HCT116 (cell line): ENCODE results near the gene SLC8A1. TPM values are rescaled to one million over a fixed set of nuclear protein-coding genes. Genes with fewer than 3 reads are reported as not detected.

Source experiments
- ATAC-seq: fragments of 200-7000 bp; cut with Tn5 transposase; 2 replicates; pipeline ENCODE4 v1.9.1; 2020; ENCODE audit warnings: mild to moderate bottlenecking, moderate library complexity
- BruUV-seq: library from RNA; stranded (reverse); fragments of 400-500 nt; replicated peaks from 2 replicates; lab custom pipeline; 2021; lab: Mats Ljungman, UMichigan
- CTCF ChIA-PET: fragments of 300-600 bp; sonication (Branson Sonifier 250); formaldehyde crosslinking; loops from one replicate; lab custom pipeline; 2021; ENCODE audit warnings: antibody characterized with exemption; lab: Charles Lee
- POLR2A ChIA-PET: fragments of 300-600, 350-600 bp; sonication (Branson Sonifier 250); formaldehyde crosslinking; loops from one replicate; lab custom pipeline; 2021; ENCODE audit warnings: antibody characterized with exemption; lab: Charles Lee
- RAD21 ChIA-PET, 2 experiments: fragments of 300-600 bp; sonication (Branson Sonifier 250); formaldehyde crosslinking; loops; one replicate each; lab custom pipeline; 2023; ENCODE audit warnings: low total read pairs in 2 of 2; ENCODE audit not compliant: uncharacterized antibody in 2 of 2, unreplicated experiment in 2 of 2, low non-redundant PET in 1 of 2; lab: Charles Lee
- DNase-seq: peaks from one replicate; pipeline ENCODE4 v3.0.0-alpha.2; 2010; ENCODE audit warnings: low read depth, low spot score
- H2AFZ ChIP-seq: fragments of 200-600 bp; shearing (Covaris generic), sonication (generic); 2 replicates; pipeline ENCODE4 v1.6.1; 2017; ENCODE audit warnings: low read depth, mixed run types, mixed read lengths, antibody characterized with exemption, low read length; ENCODE audit not compliant: poor library complexity, severe bottlenecking
- H3K27ac ChIP-seq: 2 replicates; pipeline ENCODE4 v1.5.1; 2012; ENCODE audit warnings: low read depth, low read length
- H3K27me3 ChIP-seq: fragments of 200-600 bp; sonication (generic); 2 replicates; pipeline ENCODE4 v1.6.1; 2016; ENCODE audit warnings: mixed run types, low read length, mixed read lengths; ENCODE audit not compliant: insufficient read depth
- H3K36me3 ChIP-seq, 2 experiments: fragments of 200-500 bp in 1 of 2; fragments of 200-600 bp in 1 of 2; sonication (Bioruptor generic) in 1 of 2; sonication (generic) in 1 of 2; 2 replicates each; pipeline versions ENCODE4 v1.5.1 to v1.6.1; 2014 to 2016; ENCODE audit warnings: low read length in 2 of 2, inconsistent platforms in 1 of 2, mixed read lengths in 1 of 2, mixed run types in 1 of 2; ENCODE audit not compliant: insufficient read depth in 2 of 2, control insufficient read depth in 1 of 2
- H3K4me1 ChIP-seq, 2 experiments: fragments of 200-600 bp in 1 of 2; sonication (generic) in 1 of 2; 2 replicates each; pipeline versions ENCODE4 v1.5.1 to v1.6.1; 2012 to 2017; ENCODE audit warnings: low read length in 2 of 2, inconsistent platforms in 1 of 2, mild to moderate bottlenecking in 1 of 2, mixed read lengths in 1 of 2, mixed run types in 1 of 2, moderate library complexity in 1 of 2; ENCODE audit not compliant: insufficient read depth in 2 of 2, control insufficient read depth in 1 of 2
- H3K4me2 ChIP-seq: fragments of 200-600 bp; sonication (generic); 2 replicates; pipeline ENCODE4 v1.6.1; 2017; ENCODE audit warnings: mixed run types, low read length, mixed read lengths
- H3K4me3 ChIP-seq, 2 experiments: fragments of 200-600 bp in 1 of 2; sonication (generic) in 1 of 2; replicated peaks in 1 of 2; 2 replicates each; pipeline ENCODE4 v1.5.1; 2011 to 2016; ENCODE audit warnings: low read length in 2 of 2, control low read depth in 1 of 2, low read depth in 1 of 2, mild to moderate bottlenecking in 1 of 2, mixed read lengths in 1 of 2, mixed run types in 1 of 2
- H3K79me2 ChIP-seq: fragments of 200-600 bp; sonication (generic); 2 replicates; pipeline ENCODE4 v1.6.1; 2017; ENCODE audit warnings: mild to moderate bottlenecking, mixed run types, low read length, moderate library complexity, mixed read lengths; ENCODE audit not compliant: insufficient read depth
- H3K9ac ChIP-seq: fragments of 200-600 bp; sonication (generic); 2 replicates; pipeline ENCODE4 v1.6.1; 2016; ENCODE audit warnings: low read length, mixed read lengths
- H3K9me2 ChIP-seq: fragments of 200-600 bp; sonication (generic), shearing (Covaris generic); 2 replicates; pipeline ENCODE4 v1.6.1; 2017; ENCODE audit warnings: mixed run types, mild to moderate bottlenecking, moderate library complexity; ENCODE audit not compliant: insufficient read depth
- H3K9me3 ChIP-seq, 2 experiments: fragments of 200-500 bp in 1 of 2; fragments of 200-600 bp in 1 of 2; sonication (Bioruptor generic) in 1 of 2; sonication (generic) in 1 of 2; 2 replicates each; pipeline ENCODE4 v1.6.1; 2014 to 2017; ENCODE audit warnings: low read length in 2 of 2, mixed read lengths in 2 of 2, inconsistent platforms in 1 of 2, low read depth in 1 of 2, mild to moderate bottlenecking in 1 of 2, mixed run types in 1 of 2, moderate library complexity in 1 of 2; ENCODE audit not compliant: control insufficient read depth in 1 of 2, insufficient read depth in 1 of 2
- H4K20me1 ChIP-seq: fragments of 200-600 bp; sonication (generic), shearing (Covaris generic); 2 replicates; pipeline ENCODE4 v1.6.1; 2017; ENCODE audit warnings: mixed run types, mild to moderate bottlenecking, moderate library complexity; ENCODE audit not compliant: insufficient read depth
- CBX3 ChIP-seq: IDR thresholded peaks from 2 replicates; pipeline ENCODE4 v1.6.1; 2012; ENCODE audit warnings: low read depth
- CEBPB ChIP-seq: IDR thresholded peaks from 2 replicates; pipeline ENCODE4 v1.6.1; 2012; ENCODE audit warnings: low read depth
- EGR1 ChIP-seq: IDR thresholded peaks from 2 replicates; pipeline ENCODE4 v1.6.1; 2012; ENCODE audit warnings: low read depth
- ELF1 ChIP-seq: IDR thresholded peaks from 2 replicates; pipeline ENCODE4 v1.6.1; 2012; ENCODE audit warnings: low read depth, borderline replicate concordance
- EZH2 ChIP-seq: fragments of 200-600 bp; sonication (generic); IDR thresholded peaks from 2 replicates; pipeline ENCODE4 v1.6.1; 2017; ENCODE audit warnings: antibody characterized with exemption, mixed run types
- EZH2phosphoT487 ChIP-seq: fragments of 200-600 bp; IDR thresholded peaks from 2 replicates; pipeline ENCODE4 v1.6.1; 2018; ENCODE audit warnings: antibody characterized with exemption, borderline replicate concordance
- FOSL1 ChIP-seq: IDR thresholded peaks from 2 replicates; pipeline ENCODE4 v1.6.1; 2012; ENCODE audit warnings: low read depth
- JUND ChIP-seq: IDR thresholded peaks from 2 replicates; pipeline ENCODE4 v1.6.1; 2012
- POLR2A ChIP-seq: IDR thresholded peaks from 2 replicates; pipeline ENCODE4 v1.7.0; 2011; ENCODE audit warnings: borderline replicate concordance; ENCODE audit not compliant: insufficient read depth, insufficient read length; ENCODE audit errors: extremely low read depth
- POLR2AphosphoS5 ChIP-seq: IDR thresholded peaks from 2 replicates; pipeline ENCODE4 v1.6.1; 2011; ENCODE audit warnings: mild to moderate bottlenecking, low read depth, low read length, moderate library complexity
- SIN3A ChIP-seq: IDR thresholded peaks from 2 replicates; pipeline ENCODE4 v1.6.1; 2012; ENCODE audit warnings: low read depth
- TCF7L2 ChIP-seq: IDR thresholded peaks from 2 replicates; pipeline ENCODE4 v1.7.0; 2011; ENCODE audit warnings: borderline replicate concordance, inconsistent platforms; ENCODE audit not compliant: insufficient read depth, insufficient read length; ENCODE audit errors: extremely low read depth
- YY1 ChIP-seq: IDR thresholded peaks from 2 replicates; pipeline ENCODE4 v1.6.1; 2011; ENCODE audit warnings: low read length, low read depth, moderate library complexity, mild to moderate bottlenecking; ENCODE audit not compliant: insufficient replicate concordance; ENCODE audit errors: extremely low read depth
- ZNF274 ChIP-seq: fragments of 200-500 bp; sonication (Bioruptor generic); IDR thresholded peaks from 2 replicates; pipeline ENCODE4 v1.6.1; 2014; ENCODE audit warnings: mild to moderate bottlenecking, low read depth, low read length, inconsistent platforms
- intact Hi-C: fragments of 100-400 bp; cut with micrococcal nuclease; formaldehyde crosslinking; loops from 2 replicates; pipeline ENCODE4 v1.10.0; 2022
- total RNA-seq: library from RNA; stranded (reverse); gene quantifications from one replicate; pipeline ENCODE4 v1.2.1, GENCODE V29; 2021; ENCODE audit not compliant: unreplicated experiment
- TF ChIP-seq, protein P1 (sequence below): IDR thresholded peaks from 2 replicates; pipeline ENCODE4 v1.6.1; 2012; ENCODE audit warnings: low read depth
- TF ChIP-seq, protein P2 (sequence below), 3 experiments: fragments of 200-600 bp in 1 of 3; sonication (generic) in 1 of 3; IDR thresholded peaks in 2 of 3; conservative IDR thresholded peaks in 1 of 3; 2 replicates each; pipeline ENCODE4 v1.5.1; 2012 to 2017; ENCODE audit warnings: low read depth in 2 of 3, low read length in 2 of 3, antibody characterized with exemption in 1 of 3, borderline replicate concordance in 1 of 3, control low read depth in 1 of 3, mild to moderate bottlenecking in 1 of 3, mixed read lengths in 1 of 3, mixed run types in 1 of 3, moderate library complexity in 1 of 3; ENCODE audit not compliant: insufficient read depth in 1 of 3
- TF ChIP-seq, protein P3 (sequence below): IDR thresholded peaks from 2 replicates; pipeline ENCODE4 v1.6.1; 2011; ENCODE audit warnings: mild to moderate bottlenecking, low read length, moderate library complexity; ENCODE audit not compliant: insufficient replicate concordance; ENCODE audit errors: extremely low read depth

The SLC8A1 gene
- total RNA-seq, 1 experiment from 2014 or later = 0.07 TPM

DNA sequence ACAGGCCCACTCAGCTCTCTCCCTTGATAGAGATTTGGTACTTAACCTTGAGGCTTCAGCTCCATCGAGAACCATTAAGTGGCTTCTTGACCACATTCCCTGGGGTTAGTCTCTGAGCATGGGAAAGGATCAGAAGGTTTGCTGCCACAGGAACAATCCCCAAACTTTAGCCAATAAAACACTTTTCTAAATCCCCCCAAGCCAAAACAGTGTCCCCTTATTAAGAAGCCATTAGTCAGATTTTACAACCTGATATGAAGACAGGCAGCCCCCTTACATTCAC is 37.7 kb upstream of the SLC8A1 start (continued):
- TF ChIP-seq, protein P1, sequence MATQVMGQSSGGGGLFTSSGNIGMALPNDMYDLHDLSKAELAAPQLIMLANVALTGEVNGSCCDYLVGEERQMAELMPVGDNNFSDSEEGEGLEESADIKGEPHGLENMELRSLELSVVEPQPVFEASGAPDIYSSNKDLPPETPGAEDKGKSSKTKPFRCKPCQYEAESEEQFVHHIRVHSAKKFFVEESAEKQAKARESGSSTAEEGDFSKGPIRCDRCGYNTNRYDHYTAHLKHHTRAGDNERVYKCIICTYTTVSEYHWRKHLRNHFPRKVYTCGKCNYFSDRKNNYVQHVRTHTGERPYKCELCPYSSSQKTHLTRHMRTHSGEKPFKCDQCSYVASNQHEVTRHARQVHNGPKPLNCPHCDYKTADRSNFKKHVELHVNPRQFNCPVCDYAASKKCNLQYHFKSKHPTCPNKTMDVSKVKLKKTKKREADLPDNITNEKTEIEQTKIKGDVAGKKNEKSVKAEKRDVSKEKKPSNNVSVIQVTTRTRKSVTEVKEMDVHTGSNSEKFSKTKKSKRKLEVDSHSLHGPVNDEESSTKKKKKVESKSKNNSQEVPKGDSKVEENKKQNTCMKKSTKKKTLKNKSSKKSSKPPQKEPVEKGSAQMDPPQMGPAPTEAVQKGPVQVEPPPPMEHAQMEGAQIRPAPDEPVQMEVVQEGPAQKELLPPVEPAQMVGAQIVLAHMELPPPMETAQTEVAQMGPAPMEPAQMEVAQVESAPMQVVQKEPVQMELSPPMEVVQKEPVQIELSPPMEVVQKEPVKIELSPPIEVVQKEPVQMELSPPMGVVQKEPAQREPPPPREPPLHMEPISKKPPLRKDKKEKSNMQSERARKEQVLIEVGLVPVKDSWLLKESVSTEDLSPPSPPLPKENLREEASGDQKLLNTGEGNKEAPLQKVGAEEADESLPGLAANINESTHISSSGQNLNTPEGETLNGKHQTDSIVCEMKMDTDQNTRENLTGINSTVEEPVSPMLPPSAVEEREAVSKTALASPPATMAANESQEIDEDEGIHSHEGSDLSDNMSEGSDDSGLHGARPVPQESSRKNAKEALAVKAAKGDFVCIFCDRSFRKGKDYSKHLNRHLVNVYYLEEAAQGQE = no peak
- TF ChIP-seq YY1 (no peak), EZH2 (no peak), CBX3 (no peak), SIN3A (no peak)

DNA sequence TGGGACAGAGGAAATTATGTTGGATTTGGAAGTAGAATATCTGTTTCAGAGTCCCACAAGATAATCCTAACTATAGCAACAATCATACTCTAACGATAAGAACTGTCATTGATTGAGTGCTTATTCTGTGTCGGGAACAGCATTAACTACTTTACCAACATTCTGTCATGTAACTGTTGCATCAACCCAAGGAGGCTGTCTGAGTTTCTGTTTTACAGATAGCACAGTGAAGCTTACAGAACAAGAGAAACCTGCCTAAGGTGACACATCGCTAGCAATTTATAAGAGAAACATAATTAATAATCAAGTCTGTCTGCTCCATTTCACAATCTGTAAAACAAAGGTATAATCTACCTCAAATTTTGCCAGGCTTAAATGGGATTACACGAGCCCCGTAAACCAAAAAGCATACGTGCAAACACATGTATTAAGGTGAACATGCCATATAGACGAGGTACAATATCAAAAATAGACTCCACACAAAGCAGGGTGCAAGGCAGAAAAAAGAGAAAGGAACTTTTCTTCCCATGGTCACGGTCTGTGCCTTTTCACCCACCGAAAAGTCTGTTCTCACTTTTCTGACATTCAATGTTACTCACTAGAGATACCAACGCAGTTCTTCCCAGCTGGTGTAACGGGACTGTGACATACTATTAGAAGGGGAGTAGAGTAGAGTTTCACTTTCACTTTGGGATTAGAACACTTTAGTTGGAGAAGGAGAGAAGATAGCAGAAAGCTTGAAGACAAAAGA is 37.2 kb upstream of the SLC8A1 start:
- H3K9ac ChIP-seq = no peak overlapping the region
- ChIA-PET RAD21 (no interaction called here), CTCF (interaction anchor here (1.2 to 2.4 kb wide), 3 partner anchors 10 to 18 kb away, joined by 4 to 8 read pairs (median 5); no protein-coding TSS in a partner anchor), POLR2A (no interaction called here)
- H3K4me2 ChIP-seq = no peak overlapping the region; the same call in 1 of the 2 replicates
- H2AFZ ChIP-seq = no peak overlapping the region
- H3K9me3 ChIP-seq = no peaks in the 10 kb centered on the region
- no peaks in the 10 kb centered on the region for H3K4me1 ChIP-seq
- no peak for ATAC-seq
- no TSS peak for BruUV-seq
- no peak for DNase-seq
- no peaks in the 10 kb centered on the region for H3K9me2 ChIP-seq
- no peak overlapping the region for H3K27ac ChIP-seq
- no peaks in the 10 kb centered on the region for H3K79me2 ChIP-seq
- no peaks in the 10 kb centered on the region for H3K36me3 ChIP-seq
- intact Hi-C loops = loop anchor here (2.0 to 5.0 kb wide), 2 partner anchors 577 to 1294 kb away; no protein-coding TSS in a partner anchor
- peaks cover 3% of the 10 kb centered on the region; the same call in 1 of the 2 replicates for H3K27me3 ChIP-seq
- no peak overlapping the region for H3K4me3 ChIP-seq
- no peaks in the 10 kb centered on the region for H4K20me1 ChIP-seq
- TF ChIP-seq CBX3 = no peak
- no peak for TF ChIP-seq EGR1
- no peak for TF ChIP-seq TCF7L2
- TF ChIP-seq JUND = no peak
- TF ChIP-seq FOSL1 = no peak
- TF ChIP-seq CEBPB = no peak
- no peak for TF ChIP-seq ZNF274
- TF ChIP-seq, protein P2, sequence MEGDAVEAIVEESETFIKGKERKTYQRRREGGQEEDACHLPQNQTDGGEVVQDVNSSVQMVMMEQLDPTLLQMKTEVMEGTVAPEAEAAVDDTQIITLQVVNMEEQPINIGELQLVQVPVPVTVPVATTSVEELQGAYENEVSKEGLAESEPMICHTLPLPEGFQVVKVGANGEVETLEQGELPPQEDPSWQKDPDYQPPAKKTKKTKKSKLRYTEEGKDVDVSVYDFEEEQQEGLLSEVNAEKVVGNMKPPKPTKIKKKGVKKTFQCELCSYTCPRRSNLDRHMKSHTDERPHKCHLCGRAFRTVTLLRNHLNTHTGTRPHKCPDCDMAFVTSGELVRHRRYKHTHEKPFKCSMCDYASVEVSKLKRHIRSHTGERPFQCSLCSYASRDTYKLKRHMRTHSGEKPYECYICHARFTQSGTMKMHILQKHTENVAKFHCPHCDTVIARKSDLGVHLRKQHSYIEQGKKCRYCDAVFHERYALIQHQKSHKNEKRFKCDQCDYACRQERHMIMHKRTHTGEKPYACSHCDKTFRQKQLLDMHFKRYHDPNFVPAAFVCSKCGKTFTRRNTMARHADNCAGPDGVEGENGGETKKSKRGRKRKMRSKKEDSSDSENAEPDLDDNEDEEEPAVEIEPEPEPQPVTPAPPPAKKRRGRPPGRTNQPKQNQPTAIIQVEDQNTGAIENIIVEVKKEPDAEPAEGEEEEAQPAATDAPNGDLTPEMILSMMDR (IDR thresholded peaks at IDR 0.05 in 2 of 3, conservative IDR thresholded peaks at IDR 0.05 in 1 of 3; ENCODE audit: borderline replicate concordance in 1 of 3, insufficient read depth in 1 of 3, low read depth in 2 of 3, low read length in 2 of 3) = no peak
- no peak for TF ChIP-seq POLR2AphosphoS5
- TF ChIP-seq POLR2A = no peak
- no peak for TF ChIP-seq SIN3A
- TF ChIP-seq EZH2phosphoT487 = no peak
- TF ChIP-seq, protein P3, sequence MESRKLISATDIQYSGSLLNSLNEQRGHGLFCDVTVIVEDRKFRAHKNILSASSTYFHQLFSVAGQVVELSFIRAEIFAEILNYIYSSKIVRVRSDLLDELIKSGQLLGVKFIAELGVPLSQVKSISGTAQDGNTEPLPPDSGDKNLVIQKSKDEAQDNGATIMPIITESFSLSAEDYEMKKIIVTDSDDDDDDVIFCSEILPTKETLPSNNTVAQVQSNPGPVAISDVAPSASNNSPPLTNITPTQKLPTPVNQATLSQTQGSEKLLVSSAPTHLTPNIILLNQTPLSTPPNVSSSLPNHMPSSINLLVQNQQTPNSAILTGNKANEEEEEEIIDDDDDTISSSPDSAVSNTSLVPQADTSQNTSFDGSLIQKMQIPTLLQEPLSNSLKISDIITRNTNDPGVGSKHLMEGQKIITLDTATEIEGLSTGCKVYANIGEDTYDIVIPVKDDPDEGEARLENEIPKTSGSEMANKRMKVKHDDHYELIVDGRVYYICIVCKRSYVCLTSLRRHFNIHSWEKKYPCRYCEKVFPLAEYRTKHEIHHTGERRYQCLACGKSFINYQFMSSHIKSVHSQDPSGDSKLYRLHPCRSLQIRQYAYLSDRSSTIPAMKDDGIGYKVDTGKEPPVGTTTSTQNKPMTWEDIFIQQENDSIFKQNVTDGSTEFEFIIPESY = no peak
- no peak for TF ChIP-seq ELF1
